Hematopoietic multipotent progenitor cell (in vitro differentiated cells): ENCODE data around the gene BCAS1. TPM values are rescaled to one million over a fixed set of nuclear protein-coding genes. Genes with fewer than 3 reads are reported as not detected.

Source experiments
- DNase-seq, 3 donors: peaks; one replicate each; pipeline ENCODE4 v3.0.0-alpha.2; 2011 to 2015; ENCODE audit warnings: low read depth in 2 of 3, low spot score in 2 of 3
- total RNA-seq: library from RNA; depleted of rRNA; stranded (reverse); fragments of >200 nt; gene quantifications from one replicate; pipeline ENCODE4 v1.2.3, GENCODE V29; 2012

Gene BCAS1
- total RNA-seq, 1 donor = not detected

- no peak for DNase-seq
Observed at GRCh38 chr20:54103762-54104600, 33.6 kb upstream of the BCAS1 start.

DNA sequence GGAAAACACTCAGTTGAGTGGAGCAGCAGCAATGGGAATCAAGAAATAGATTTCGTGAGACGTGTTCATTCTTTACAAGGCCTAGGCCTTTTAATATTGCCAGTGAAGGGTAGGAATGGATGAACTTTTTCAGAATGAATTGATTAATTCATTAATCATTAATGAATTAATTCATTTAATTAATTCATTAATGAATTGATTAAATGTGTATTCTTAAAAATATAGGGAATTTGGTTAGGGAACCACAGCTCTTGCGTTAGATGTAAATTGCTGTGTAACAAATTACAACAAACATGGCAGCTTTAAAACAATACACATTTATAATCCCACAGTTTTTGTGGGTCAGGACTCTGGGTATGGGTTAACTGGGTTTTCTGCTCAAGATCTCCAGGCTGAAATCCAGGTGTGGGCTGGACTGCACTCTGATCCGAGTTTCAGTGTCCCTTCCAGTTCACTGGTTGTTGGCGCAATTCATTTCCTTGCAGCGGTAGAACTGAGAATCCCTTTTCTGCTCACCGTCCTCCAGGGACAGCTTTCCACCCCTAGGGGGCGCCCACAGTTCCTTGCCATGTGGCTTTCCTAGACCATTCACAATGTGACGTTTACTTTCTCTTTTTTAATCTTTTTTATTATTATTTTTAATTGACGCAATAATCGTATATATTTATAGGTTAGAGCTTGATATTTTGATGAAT lies 32.8 kb upstream of the BCAS1 start:
- DNase-seq = peak; percentile 7 to 76 (median 58)

GRCh38 chr20:54102543-54102942 lies 32.1 kb upstream of the BCAS1 start:
- no peak for DNase-seq

- no peak for DNase-seq
Observed at GRCh38 chr20:54100563-54100962, 30.2 kb upstream of the BCAS1 start.

DNA sequence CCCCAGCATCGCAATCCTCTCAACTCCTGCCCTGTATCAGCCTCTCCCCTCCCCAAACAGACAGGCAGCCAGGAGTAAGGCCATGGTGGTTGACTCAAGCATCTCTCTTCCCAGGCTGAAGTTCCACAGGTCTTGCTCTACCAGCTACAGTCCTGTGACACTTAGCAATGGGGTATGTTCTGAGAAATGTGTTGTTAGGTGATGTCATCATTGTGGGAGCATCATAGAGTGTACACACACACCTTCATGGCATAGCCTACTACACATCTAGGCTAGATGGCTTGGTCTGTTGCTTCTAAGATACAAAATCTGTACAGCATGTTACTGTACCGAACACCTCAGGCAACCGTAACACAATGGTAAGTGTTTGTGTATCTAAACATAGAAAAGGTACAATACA lies 29.5 kb upstream of the BCAS1 start:
- no peak for DNase-seq

GRCh38 chr20:54098047-54098446 lies 27.7 kb upstream of the BCAS1 start:
- DNase-seq = no peak

DNA sequence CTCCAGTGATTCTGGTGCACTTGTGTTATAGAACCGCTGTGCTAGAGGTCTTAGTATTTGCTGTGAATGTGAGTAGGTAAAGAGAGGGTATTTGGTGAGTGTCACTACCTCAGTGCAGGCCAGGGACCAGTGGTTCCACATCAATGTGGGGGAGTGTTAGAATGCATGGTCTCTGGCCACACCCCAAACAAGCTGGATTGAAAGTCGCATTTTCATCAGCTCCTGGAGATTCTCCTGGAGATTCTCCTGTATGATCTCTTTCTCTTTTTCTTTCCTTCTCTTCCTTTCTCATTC lies 26.8 kb upstream of the BCAS1 start:
- no peak for DNase-seq

GRCh38 chr20:54095824-54096223 lies 25.4 kb upstream of the BCAS1 start:
- DNase-seq = no peak

GRCh38 chr20:54094268-54094580 lies 23.8 kb upstream of the BCAS1 start:
- no peak for DNase-seq

- DNase-seq = no peak
Observed at GRCh38 chr20:54093423-54094267, 23.3 kb upstream of the BCAS1 start.

DNA sequence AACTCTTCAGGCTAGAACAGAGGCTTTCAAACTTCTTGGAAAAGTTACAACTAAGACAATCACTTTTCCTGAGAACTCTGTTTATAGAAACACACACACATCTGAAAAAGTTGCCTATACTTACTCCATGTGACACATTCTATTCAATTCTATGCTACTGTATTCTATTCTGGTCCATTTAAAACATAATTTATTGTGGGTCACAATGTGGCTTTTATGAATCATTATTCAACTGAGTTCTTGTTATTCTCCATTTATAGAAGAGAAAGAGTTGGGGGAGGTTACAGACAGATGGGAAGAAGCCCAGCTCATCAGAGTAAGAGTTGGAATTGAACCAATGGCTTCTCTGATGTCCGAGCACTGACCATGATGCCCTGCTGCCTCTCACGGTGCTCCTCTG lies 21.6 kb upstream of the BCAS1 start:
- no peak for DNase-seq

- no peak for DNase-seq
Observed at GRCh38 chr20:54091120-54091480, 20.7 kb upstream of the BCAS1 start.

DNA sequence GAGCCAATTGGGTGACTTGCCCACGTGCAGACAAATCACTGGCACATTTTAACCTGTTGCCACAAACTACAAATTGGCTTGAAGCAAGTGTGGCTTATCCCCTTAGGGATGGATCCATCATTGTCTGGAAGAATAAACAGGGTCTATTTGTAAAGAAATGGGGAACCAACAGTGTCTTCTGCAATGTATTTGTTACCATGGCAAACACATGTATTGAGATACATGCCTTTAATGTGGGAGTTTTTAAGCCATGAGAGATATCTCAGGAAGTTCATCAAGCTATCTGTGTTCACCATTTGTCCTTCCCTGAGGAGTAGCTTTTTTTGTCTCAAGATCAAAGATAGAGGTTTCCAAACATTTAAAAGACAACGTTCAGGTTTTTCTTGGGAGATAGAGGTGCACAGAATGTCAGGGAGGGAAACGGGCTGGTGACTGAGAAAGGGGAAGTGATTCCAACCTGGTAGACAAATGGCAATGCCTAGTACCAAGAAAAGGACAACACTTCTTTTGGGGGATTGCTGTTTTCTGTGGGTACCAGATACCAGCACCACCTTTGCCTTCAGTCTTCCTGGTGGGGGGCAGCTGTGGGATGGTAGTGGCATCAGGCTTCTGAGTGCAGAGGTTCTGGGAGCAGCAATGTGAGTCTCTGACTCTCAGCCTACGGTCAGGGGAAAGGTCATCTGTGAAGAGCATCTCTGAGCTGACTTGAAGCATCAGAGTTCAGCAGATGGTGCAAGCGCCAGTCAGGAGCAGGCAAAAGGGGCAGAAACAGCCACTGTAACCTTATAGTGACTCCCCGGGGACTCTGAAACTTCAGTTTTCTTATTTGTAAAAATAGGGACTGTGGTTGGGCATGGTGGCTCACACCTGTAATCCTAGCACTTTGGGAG lies 20.1 kb upstream of the BCAS1 start:
- DNase-seq = peak in 2 of 3 donors; percentile 8 to 43

DNA sequence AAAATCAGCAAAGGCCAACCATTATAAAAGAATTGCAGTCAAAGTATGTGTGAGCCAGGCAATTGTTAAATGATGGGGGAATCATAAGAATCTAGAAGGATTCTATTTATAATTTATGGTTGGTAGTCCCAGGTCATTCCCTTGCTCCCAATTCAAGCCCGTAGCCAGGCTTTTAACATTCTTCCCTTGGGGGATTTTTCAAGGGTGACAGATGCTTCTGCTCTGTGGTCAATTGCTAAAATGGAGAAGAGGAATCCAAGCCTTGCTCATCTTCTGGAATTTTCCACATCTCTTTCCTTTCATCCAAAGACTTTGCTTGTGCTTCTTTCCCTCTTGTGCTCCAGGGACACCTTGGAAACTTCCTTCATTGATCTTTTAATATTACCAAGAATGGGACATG lies 18.0 kb upstream of the BCAS1 start:
- no peak for DNase-seq

- no peak for DNase-seq
Observed at GRCh38 chr20:54086507-54087039, 16.2 kb upstream of the BCAS1 start.

DNA sequence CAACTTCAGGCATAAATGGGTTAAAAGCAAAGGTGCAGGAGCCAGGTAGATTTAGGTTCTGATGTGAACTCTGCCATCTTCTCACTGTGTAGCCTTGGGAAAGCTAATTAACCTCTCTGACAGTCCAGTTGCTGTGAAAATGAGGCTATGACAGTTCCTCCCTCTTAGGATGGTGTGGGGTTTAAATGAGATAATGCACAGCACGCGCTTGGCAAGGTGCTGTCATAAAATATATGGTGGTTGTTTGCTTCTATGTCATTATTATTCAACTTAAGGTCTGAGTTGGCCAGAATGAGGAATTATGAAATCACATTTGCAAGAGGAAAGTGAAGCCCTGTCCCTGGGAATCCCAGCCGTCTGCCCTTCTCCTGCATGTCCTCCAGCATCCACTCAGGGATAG lies 15.5 kb upstream of the BCAS1 start:
- DNase-seq = no peak

DNA sequence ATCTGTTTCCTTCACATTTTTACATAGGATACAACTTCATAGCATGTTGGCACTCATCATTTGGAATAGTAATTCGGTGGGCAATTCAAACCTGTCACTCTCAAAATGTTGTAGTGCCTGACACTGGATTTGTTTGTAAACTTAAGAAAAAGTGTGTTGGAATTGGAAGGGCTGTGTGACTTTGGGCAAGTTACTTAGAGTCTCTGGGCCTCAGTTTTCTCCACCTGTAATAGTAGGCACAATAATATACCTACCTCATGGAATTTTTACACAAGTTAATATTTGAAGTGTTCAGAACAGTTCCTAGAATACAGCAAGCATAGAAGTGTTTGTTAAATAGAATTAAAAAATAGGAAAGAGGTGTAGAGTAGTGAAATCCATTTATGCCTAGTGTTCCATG lies 15.0 kb upstream of the BCAS1 start:
- no peak for DNase-seq

- no peak for DNase-seq
Observed at GRCh38 chr20:54084727-54085388, 14.5 kb upstream of the BCAS1 start.

DNA sequence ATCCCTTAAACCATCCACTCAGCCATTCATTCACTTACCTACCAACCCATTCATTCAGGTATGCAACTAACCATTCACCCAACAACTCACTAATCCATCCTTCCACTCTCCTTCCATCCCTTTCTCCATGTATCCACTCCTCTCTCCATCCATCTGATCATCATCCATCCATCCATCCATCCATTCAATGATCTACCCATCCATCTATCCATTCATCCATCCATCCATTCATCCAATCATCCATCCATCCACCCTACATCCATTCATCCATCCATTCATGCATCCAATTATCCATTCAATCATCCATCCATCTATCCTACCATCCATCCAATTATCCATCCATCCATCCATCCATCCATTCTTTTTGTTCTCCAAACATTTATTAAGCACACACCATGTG lies 13.8 kb upstream of the BCAS1 start:
- no peak for DNase-seq

DNA sequence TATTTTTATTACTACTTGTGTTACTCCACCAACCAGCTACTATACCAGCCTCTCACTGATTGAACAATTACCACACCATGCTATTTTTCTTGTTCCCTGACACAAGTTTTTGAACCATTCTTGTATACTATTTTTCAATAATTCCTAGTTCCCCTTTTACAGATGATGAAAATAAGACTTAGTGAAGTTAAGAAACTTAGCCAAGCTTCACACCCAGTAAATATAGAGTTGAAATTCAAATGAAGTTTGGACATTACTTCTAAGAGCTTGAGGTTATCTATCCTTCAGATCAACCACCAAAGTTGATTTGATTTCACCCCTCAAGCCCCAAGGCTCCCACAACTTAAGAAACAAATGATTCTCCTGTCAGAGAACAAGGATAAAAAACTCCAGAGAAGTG lies 13.1 kb upstream of the BCAS1 start:
- DNase-seq = no peak
